Measurements from ENCODE around the gene CYB5B. TPM values are rescaled to one million over a fixed set of nuclear protein-coding genes. Genes with fewer than 3 reads are reported as not detected.
A peak's percentile ranks its signal among the peaks of the same experiment; 100 is the strongest.

Gene CYB5B
- total and polyA plus RNA-seq, 2 donors (not counting 3 experiments of a cell fraction or from before 2014, with no cell fraction given) = 175 to 176 TPM

GRCh38 chr16:69402439-69402838, 22.0 kb upstream of the CYB5B start:
- CTCF ChIA-PET = interaction anchor here (1.3 kb wide), 1 partner anchor 32 kb away, joined by 3 read pairs; no protein-coding TSS in a partner anchor
- Histone ChIP-seq H2AFZ (ENCODE audit: low read depth, low read length) (peak overlapping the region; percentile 34), H3K79me2 (ENCODE audit: control insufficient read depth, insufficient read depth, low read length) (no peaks in the 10 kb centered on the region), H3K4me1 (ENCODE audit: control insufficient read depth, extremely low read depth, insufficient read depth, low read length) (peaks cover 46% of the 10 kb centered on the region), H3K9ac (replicated peaks; ENCODE audit: extremely low read depth, insufficient read depth, low read length) (no peak overlapping the region), H3K27me3 (ENCODE audit: control insufficient read depth in 2 of 2, insufficient read depth in 2 of 2, low read length in 2 of 2) (no peaks in the 10 kb centered on the region), H3K4me2 (ENCODE audit: insufficient read depth, low read length) (no peak overlapping the region), H3K27ac (ENCODE audit: insufficient read depth, low read depth, low read length) (no peak overlapping the region), H4K20me1 (replicated peaks; ENCODE audit: control insufficient read depth, extremely low read depth, insufficient read depth, low read length) (no peaks in the 10 kb centered on the region), H3K9me1 (replicated peaks; ENCODE audit: control insufficient read depth, extremely low read depth, insufficient read depth, low read length) (no peaks in the 10 kb centered on the region), H3K36me3 (ENCODE audit: control insufficient read depth in 2 of 2, extremely low read depth in 1 of 2, insufficient read depth in 2 of 2, low read length in 2 of 2) (no peaks in the 10 kb centered on the region), H3K4me3 (replicated peaks in 1 of 3; ENCODE audit: insufficient read depth in 1 of 3, low read depth in 1 of 3, low read length in 3 of 3) (no peak overlapping the region), H3K9me3 (replicated peaks; ENCODE audit: control insufficient read depth, insufficient read depth, low read length) (no peaks in the 10 kb centered on the region)
- dilution Hi-C loops (cut with MboI; ENCODE audit: extremely low pct_ligation_motif_present, low sequenced_read_pairs) = no loop called here
- DNase-seq (ENCODE audit: low read depth, low spot score) (peak; percentile 22), FAIRE-seq (no peak)
- intact Hi-C loops (cut with micrococcal nuclease) = no loop called here
- POLR2A ChIA-PET = no interaction called here
- no TSS peak for BruUV-seq (replicated peaks)
- TF ChIP-seq FOS (IDR thresholded peaks at IDR 0.05; ENCODE audit: borderline replicate concordance, insufficient read depth, low read length) (peak; percentile 9), MAX (IDR thresholded peaks at IDR 0.05; ENCODE audit: insufficient read depth, insufficient read length) (no peak)

- Histone ChIP-seq H2AFZ (ENCODE audit: low read depth, low read length) (peak overlapping the region; percentile 2), H3K4me1 (ENCODE audit: control insufficient read depth, extremely low read depth, insufficient read depth, low read length) (peaks cover 29% of the 10 kb centered on the region), H3K27me3 (ENCODE audit: control insufficient read depth in 2 of 2, insufficient read depth in 2 of 2, low read length in 2 of 2) (no peaks in the 10 kb centered on the region), H3K4me3 (replicated peaks in 1 of 3; ENCODE audit: insufficient read depth in 1 of 3, low read depth in 1 of 3, low read length in 3 of 3) (no peak overlapping the region), H3K79me2 (ENCODE audit: control insufficient read depth, insufficient read depth, low read length) (no peaks in the 10 kb centered on the region), H4K20me1 (replicated peaks; ENCODE audit: control insufficient read depth, extremely low read depth, insufficient read depth, low read length) (no peaks in the 10 kb centered on the region), H3K9me3 (replicated peaks; ENCODE audit: control insufficient read depth, insufficient read depth, low read length) (no peaks in the 10 kb centered on the region), H3K4me2 (ENCODE audit: insufficient read depth, low read length) (peak overlapping the region; percentile 19), H3K9me1 (replicated peaks; ENCODE audit: control insufficient read depth, extremely low read depth, insufficient read depth, low read length) (no peaks in the 10 kb centered on the region), H3K27ac (ENCODE audit: insufficient read depth, low read depth, low read length) (no peak overlapping the region), H3K36me3 (ENCODE audit: control insufficient read depth in 2 of 2, extremely low read depth in 1 of 2, insufficient read depth in 2 of 2, low read length in 2 of 2) (no peaks in the 10 kb centered on the region), H3K9ac (replicated peaks; ENCODE audit: extremely low read depth, insufficient read depth, low read length) (peak overlapping the region; percentile 2)
- intact Hi-C loops (cut with micrococcal nuclease) (no loop called here), dilution Hi-C loops (cut with MboI; ENCODE audit: extremely low pct_ligation_motif_present, low sequenced_read_pairs) (no loop called here)
- POLR2A ChIA-PET = interaction anchor here (0.9 to 1.2 kb wide), 2 partner anchors 8 to 23 kb away, joined by 3 to 4 read pairs; no protein-coding TSS in a partner anchor
- FAIRE-seq (peak; percentile 73), DNase-seq (ENCODE audit: low read depth, low spot score) (peak; percentile 95)
- no peak for TF ChIP-seq EZH2 (IDR thresholded peaks at IDR 0.05; ENCODE audit: borderline replicate concordance, low read depth, low read length, severe bottlenecking)
- no peak for TF ChIP-seq CTCF (IDR thresholded peaks at IDR 0.05; ENCODE audit: extremely low read depth in 1 of 2, insufficient read depth in 1 of 2, low read depth in 1 of 2, low read length in 2 of 2)
- peak; percentile 94 for TF ChIP-seq GATA2 (IDR thresholded peaks at IDR 0.05; ENCODE audit: insufficient read depth, insufficient read length, low read depth, low read length)
- peak; percentile 24 for TF ChIP-seq JUN (IDR thresholded peaks at IDR 0.05; ENCODE audit: borderline replicate concordance, insufficient read depth, insufficient read length, low read depth)
- no peak for TF ChIP-seq MAX (IDR thresholded peaks at IDR 0.05; ENCODE audit: insufficient read depth, insufficient read length)
- TF ChIP-seq POLR2A (IDR thresholded peaks at IDR 0.05; ENCODE audit: low read depth, low read length) = peak; percentile 31
- peak; percentile 73 for TF ChIP-seq POLR2AphosphoS5 (IDR thresholded peaks at IDR 0.05; ENCODE audit: insufficient read depth, low read depth, low read length)
- TF ChIP-seq FOS (IDR thresholded peaks at IDR 0.05; ENCODE audit: borderline replicate concordance, insufficient read depth, low read length) = peak; percentile 53
- no peak for TF ChIP-seq MYC (IDR thresholded peaks at IDR 0.05; ENCODE audit: low read depth, low read length)
- CTCF ChIA-PET = interaction anchor here (1.1 to 2.1 kb wide), 10 partner anchors 8 to 187 kb away, joined by 3 to 10 read pairs (median 6); partner anchors contain the start of gene CYB5B
- no TSS peak for BruUV-seq (replicated peaks)
These were observed 20.1 kb upstream of the CYB5B start for GRCh38 chr16:69404275-69404805.

Data from endothelial cell of umbilical vein (primary cell).